HG03175 (cell line): Measurements from ENCODE around the gene POGZ.

Source experiments
- ATAC-seq: cut with Tn5 transposase; IDR thresholded peaks from one replicate; pipeline ENCODE4 v1.9.1; 2021; ENCODE audit warnings: mild to moderate bottlenecking, moderate library complexity; ENCODE audit not compliant: unreplicated experiment

POGZ gene, protein sequence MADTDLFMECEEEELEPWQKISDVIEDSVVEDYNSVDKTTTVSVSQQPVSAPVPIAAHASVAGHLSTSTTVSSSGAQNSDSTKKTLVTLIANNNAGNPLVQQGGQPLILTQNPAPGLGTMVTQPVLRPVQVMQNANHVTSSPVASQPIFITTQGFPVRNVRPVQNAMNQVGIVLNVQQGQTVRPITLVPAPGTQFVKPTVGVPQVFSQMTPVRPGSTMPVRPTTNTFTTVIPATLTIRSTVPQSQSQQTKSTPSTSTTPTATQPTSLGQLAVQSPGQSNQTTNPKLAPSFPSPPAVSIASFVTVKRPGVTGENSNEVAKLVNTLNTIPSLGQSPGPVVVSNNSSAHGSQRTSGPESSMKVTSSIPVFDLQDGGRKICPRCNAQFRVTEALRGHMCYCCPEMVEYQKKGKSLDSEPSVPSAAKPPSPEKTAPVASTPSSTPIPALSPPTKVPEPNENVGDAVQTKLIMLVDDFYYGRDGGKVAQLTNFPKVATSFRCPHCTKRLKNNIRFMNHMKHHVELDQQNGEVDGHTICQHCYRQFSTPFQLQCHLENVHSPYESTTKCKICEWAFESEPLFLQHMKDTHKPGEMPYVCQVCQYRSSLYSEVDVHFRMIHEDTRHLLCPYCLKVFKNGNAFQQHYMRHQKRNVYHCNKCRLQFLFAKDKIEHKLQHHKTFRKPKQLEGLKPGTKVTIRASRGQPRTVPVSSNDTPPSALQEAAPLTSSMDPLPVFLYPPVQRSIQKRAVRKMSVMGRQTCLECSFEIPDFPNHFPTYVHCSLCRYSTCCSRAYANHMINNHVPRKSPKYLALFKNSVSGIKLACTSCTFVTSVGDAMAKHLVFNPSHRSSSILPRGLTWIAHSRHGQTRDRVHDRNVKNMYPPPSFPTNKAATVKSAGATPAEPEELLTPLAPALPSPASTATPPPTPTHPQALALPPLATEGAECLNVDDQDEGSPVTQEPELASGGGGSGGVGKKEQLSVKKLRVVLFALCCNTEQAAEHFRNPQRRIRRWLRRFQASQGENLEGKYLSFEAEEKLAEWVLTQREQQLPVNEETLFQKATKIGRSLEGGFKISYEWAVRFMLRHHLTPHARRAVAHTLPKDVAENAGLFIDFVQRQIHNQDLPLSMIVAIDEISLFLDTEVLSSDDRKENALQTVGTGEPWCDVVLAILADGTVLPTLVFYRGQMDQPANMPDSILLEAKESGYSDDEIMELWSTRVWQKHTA (N-terminal part only)

GRCh38 chr1:151459331-151460046, at the start of gene POGZ:
POGZ (minus strand) TSS chr1:151459494; CDS start chr1:151442204, 17,290 bp downstream.
- ATAC-seq = peak; percentile 72

- no peak for ATAC-seq
Measured at GRCh38 chr1:151508833-151509232, 49.5 kb upstream of the POGZ start.

GRCh38 chr1:151504759-151505158, 45.5 kb upstream of the POGZ start:
- ATAC-seq = no peak

- no peak for ATAC-seq
Measured at GRCh38 chr1:151504252-151504651, 45.0 kb upstream of the POGZ start.

- no peak for ATAC-seq
Measured at GRCh38 chr1:151502859-151503780, 43.8 kb upstream of the POGZ start.

GRCh38 chr1:151502035-151502700, 42.9 kb upstream of the POGZ start:
- ATAC-seq = no peak

DNA sequence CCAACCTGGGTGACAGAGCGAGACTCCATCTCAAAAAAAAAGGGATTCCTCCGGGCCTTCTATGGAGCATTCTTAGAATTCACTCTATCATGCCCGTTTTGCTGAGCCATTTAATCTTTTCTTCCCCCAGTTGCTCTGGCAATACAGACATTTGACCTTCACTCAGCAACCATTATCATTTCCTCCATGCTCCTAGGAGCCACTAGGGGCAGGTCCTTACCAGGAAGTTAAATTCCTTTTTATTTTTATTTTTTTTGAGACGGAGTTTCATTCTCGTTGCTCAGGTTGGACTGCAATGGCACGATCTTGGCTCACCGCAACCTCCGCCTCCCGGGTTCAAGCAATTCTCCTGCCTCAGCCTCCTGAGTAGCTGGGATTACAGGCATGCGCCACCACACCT, 42.2 kb upstream of the POGZ start:
- ATAC-seq = no peak

DNA sequence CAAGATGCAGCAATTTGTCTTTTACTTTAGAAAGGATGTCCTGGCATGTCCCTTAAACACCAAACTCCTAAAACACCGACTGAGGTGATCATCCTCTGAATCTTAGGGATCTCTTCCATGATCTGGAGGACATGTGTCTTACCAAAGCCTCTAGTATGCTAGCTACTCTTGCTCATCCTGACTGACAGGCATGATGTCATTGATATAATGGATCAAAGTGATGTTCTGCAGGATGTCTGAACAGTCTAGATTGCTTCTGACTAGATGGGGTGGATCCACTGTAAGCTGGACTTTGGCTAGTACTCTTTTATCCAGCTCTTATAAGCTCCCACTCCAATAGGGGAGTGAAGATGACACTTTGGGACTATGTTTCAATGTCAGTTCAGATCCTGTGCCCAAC, 40.6 kb upstream of the POGZ start:
- no peak for ATAC-seq

GRCh38 chr1:151499365-151499764, 40.1 kb upstream of the POGZ start:
- no peak for ATAC-seq

DNA sequence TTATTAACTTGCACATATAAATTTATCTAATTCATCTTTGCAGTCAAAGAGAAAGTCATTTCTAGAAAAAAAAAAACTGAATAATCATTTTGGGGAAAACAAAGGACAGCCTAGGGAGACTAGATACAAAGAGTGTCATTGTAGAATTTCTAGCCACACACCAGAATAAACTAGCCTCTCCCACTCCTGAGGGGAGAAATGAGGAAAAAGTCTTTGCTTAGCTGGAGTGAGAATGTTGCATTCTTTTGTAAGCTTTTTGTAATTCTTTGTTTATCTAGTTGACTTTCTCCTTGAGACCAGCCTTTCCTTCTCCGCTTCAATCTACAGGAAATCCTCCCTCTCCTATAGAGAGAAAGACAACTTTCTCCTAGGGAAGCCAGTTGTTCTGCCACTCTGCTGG, 36.0 kb upstream of the POGZ start:
- ATAC-seq = no peak

DNA sequence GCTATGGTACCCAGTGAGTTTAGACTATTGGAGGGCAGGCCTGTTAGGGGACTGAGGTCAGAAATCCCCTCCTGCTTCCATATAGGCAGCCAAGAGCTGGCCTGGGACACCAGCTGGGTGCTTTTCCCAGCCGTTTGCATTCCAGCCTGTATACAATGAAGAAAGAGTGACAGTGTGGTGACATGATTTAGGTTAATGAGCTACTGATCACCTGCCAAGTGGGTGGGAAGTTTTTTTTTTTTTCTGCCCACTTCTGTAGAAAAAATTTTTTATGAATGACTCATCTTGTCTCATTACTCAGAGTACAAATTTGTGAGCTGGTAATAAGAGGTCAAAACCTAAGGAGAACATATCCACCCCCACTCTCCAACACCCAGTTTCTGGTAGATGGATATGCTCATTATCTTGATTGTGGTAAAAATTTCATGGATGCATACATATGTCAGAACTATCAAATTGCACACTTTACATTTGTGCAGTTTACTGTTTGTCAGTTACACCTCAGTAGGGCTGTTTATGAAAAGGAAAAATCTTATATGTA, 35.5 kb upstream of the POGZ start:
- ATAC-seq = no peak

DNA sequence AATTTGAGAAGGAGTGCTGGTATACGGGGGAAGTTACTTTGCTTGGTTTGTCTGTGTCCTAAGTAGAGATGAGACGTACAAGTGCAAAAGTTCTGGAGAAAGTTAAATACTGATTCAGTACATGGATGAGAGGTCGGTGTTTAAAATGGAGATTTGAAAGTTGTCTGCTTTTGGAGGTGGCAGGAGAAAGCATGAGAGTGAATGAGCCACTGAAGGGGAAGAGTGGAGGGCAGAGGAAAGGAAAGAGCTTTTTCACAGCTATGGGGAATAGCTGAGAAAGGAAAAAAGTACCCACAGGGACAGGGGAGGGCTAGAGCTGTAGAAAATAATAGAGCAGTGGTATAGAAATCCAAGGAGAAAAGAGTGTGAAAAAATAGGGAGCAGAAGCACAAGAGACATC, 33.7 kb upstream of the POGZ start:
- ATAC-seq = no peak

GRCh38 chr1:151492120-151492519, 32.8 kb upstream of the POGZ start:
- no peak for ATAC-seq

DNA sequence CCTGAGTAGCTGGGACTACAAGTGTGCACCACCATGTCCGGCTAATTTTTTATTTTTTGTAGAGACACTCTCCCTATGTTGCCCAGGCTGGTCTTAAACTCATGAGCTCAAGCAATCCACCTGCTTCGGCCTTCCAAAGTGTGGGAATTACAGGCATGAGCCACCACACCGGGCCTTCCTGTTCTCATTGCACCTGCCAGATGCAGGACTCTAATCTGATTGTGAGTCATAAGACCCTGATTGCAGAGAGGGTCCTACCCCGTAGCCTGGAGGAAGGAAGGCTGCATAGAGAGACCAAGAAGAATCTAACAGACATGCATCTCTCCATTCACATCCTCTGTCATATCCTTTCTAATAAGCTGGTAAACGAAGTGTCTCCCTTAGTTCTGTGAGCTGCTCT, 32.3 kb upstream of the POGZ start:
- ATAC-seq = no peak

DNA sequence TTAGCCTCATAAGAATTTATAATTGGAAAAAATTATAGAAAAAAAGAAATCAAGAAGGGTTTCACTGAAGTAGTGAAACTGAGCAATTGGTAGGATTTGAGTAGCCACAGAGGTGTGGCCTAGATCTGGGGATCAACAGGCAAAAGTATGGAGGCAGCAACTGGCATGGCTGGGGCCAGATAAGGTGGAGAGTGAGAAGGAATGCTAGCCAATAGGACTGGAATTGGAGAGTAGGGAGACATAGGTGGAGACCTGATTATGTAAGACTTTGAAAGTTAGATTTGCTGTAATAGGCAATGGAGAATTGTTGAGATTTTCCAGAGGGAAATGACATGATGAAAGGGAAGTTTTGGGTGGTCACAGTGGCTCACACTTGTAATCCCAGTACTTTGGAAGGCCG, 27.3 kb upstream of the POGZ start:
- ATAC-seq = no peak

GRCh38 chr1:151485685-151486255, 26.5 kb upstream of the POGZ start:
- no peak for ATAC-seq

DNA sequence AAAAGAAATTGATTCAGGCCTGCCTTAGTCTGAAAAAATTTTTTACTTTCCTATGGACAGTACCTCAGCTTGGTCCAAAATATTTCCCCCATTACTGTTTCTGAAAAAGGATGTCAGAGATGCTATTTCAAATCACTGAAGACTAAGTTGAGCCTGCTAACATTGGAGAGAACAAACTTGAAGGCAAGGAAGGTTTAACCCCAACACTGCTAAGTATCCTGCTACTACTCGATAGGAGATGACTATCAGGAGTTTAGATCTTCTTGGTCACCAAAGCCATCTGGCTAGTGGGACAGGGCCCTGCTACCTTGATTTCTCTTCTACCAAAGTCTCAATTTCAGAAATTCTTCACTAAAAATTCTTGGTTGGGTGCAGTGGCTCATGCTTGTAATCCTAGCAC, 22.7 kb upstream of the POGZ start:
- ATAC-seq = no peak

GRCh38 chr1:151479462-151479861, 20.2 kb upstream of the POGZ start:
- ATAC-seq = no peak
